Esophagus muscularis mucosa (tissue), 4 donors: ENCODE results near the gene PDCD1. TPM values are rescaled to one million over a fixed set of nuclear protein-coding genes. Genes with fewer than 3 reads are reported as not detected.

ENCODE experiments used
- DNase-seq: peaks from one replicate; pipeline ENCODE4 v3.0.0-alpha.2; 2017; ENCODE audit errors: extremely low spot score
- H3K27ac ChIP-seq, 4 donors: fragments of 200-600 bp; sonication (generic); replicated peaks in 1 of 4; 1 replicate in 3 of 4; 2 replicates in 1 of 4; pipeline ENCODE4 v1.5.1; 2016 to 2019; ENCODE audit warnings: mild to moderate bottlenecking in 1 of 4
- H3K27me3 ChIP-seq, 4 donors: fragments of 200-600 bp; sonication (generic); one replicate each; pipeline versions ENCODE4 v1.5.1 to v1.6.0; 2016 to 2019
- H3K36me3 ChIP-seq, 4 donors: fragments of 200-600 bp; sonication (generic); one replicate each; pipeline ENCODE4 v1.5.1; 2016 to 2019
- H3K4me1 ChIP-seq, 4 donors: fragments of 200-600 bp; sonication (generic); one replicate each; pipeline ENCODE4 v1.5.1; 2016 to 2019
- H3K4me3 ChIP-seq, 4 donors: fragments of 200-600 bp; sonication (generic); 1 replicate in 2 of 4; 2 replicates in 2 of 4; pipeline ENCODE4 v1.5.1; 2016 to 2019; ENCODE audit warnings: mild to moderate bottlenecking in 4 of 4, moderate library complexity in 1 of 4
- H3K9me3 ChIP-seq, 4 donors: fragments of 200-600 bp; sonication (generic); 1 replicate in 3 of 4; 2 replicates in 1 of 4; pipeline ENCODE4 v1.5.1; 2016 to 2019
- CTCF ChIP-seq, 3 experiments: fragments of 200-600 bp in 2 of 3; fragments of 450-650 bp in 1 of 3; sonication (generic) in 2 of 3; IDR thresholded peaks; one replicate each; pipeline ENCODE4 v1.5.1; 2017 to 2019; ENCODE audit warnings: antibody characterized with exemption in 3 of 3, mild to moderate bottlenecking in 2 of 3, moderate library complexity in 1 of 3
- EP300 ChIP-seq: sonication (generic); formaldehyde crosslinking; IDR thresholded peaks from one replicate; pipeline ENCODE4 v1.6.1; 2017; ENCODE audit warnings: antibody characterized with exemption
- POLR2A ChIP-seq: fragments of 450-650 bp; IDR thresholded peaks from one replicate; pipeline ENCODE4 v1.6.1; 2017; ENCODE audit warnings: antibody characterized with exemption, moderate library complexity, mild to moderate bottlenecking, low read depth
- POLR2AphosphoS5 ChIP-seq, 2 donors: sonication (generic); formaldehyde crosslinking; IDR thresholded peaks; one replicate each; pipeline ENCODE4 v1.6.1; 2017; ENCODE audit warnings: antibody characterized with exemption in 2 of 2
- WGBS: methylation state at CpG from one replicate; pipeline ENCODE4 v1.1.5; 2018; 5-methylcytosine and 5-hydroxymethylcytosine counted together
- intact Hi-C: fragments of 100-400 bp; cut with DNase I; formaldehyde crosslinking; loops from one replicate; pipeline ENCODE4 v1.15.1; 2023
- total RNA-seq, 4 donors: library from RNA; depleted of rRNA; stranded (reverse); fragments of >200 nt; gene quantifications; one replicate each; pipeline versions ENCODE4 v1.1.0 to v1.2.1, GENCODE V29; 2016

Gene PDCD1
- total RNA-seq, 4 donors from 2014 or later: 0.11 to 2.5 (median 1.2) TPM

- H3K4me3 ChIP-seq: peak overlapping the region; percentile 58 to 77 (median 66)
- H3K27ac ChIP-seq: peak overlapping the region; percentile 64 to 85 (median 72)
- DNase-seq: no peak
- 81% methylated on average over 15 of the region's 16 CpGs for WGBS
- H3K36me3 ChIP-seq: peaks cover 0 to 2% (median 0%) of the 10 kb centered on the region in 4 donors
- TF ChIP-seq CTCF (IDR thresholded peaks at IDR 0.05) (no peak), POLR2AphosphoS5 (IDR thresholded peaks at IDR 0.05) (no peak), EP300 (no peak), POLR2A (no peak)
- no peaks in the 10 kb centered on the region for H3K9me3 ChIP-seq
- peaks cover 17 to 37% (median 31%) of the 10 kb centered on the region in 4 donors for H3K4me1 ChIP-seq
- no peaks in the 10 kb centered on the region for H3K27me3 ChIP-seq
- intact Hi-C loops: loop anchor here (10.0 kb wide), 1 partner anchor 146 kb away; the partner anchor contains the start of gene D2HGDH
Observed at GRCh38 chr2:241880311-241881073, 21.8 kb upstream of the PDCD1 start.

GRCh38 chr2:241879326-241879725 is 20.6 kb upstream of the PDCD1 start:
- 93% methylated on average over 6 of the region's 9 CpGs for WGBS
- peaks cover 0 to 8% (median 0%) of the 10 kb centered on the region in 4 donors for H3K27me3 ChIP-seq
- intact Hi-C loops: loop anchor here (5.0 kb wide), 1 partner anchor 1027 kb away; no protein-coding TSS in a partner anchor
- H3K4me1 ChIP-seq: peaks cover 17 to 37% (median 31%) of the 10 kb centered on the region in 4 donors
- TF ChIP-seq POLR2AphosphoS5 (IDR thresholded peaks at IDR 0.05) (no peak), EP300 (no peak), POLR2A (no peak), CTCF (IDR thresholded peaks at IDR 0.05) (no peak)
- H3K9me3 ChIP-seq: no peaks in the 10 kb centered on the region
- no peak overlapping the region for H3K4me3 ChIP-seq
- no peak overlapping the region for H3K27ac ChIP-seq
- H3K36me3 ChIP-seq: no peaks in the 10 kb centered on the region
- DNase-seq: no peak

GRCh38 chr2:241877989-241878970 is 19.6 kb upstream of the PDCD1 start:
- H3K4me1 ChIP-seq: peaks cover 17 to 35% (median 29%) of the 10 kb centered on the region in 4 donors
- intact Hi-C loops: loop anchor here (5.0 kb wide), 1 partner anchor 1026 kb away; no protein-coding TSS in a partner anchor
- no peak for DNase-seq

More at GRCh38 chr2:241877989-241878970, 19.6 kb upstream of the PDCD1 start:
- TF ChIP-seq EP300 (no peak), CTCF (IDR thresholded peaks at IDR 0.05) (peak; percentile 58 to 77 (median 66)), POLR2AphosphoS5 (IDR thresholded peaks at IDR 0.05) (peak in 1 of 2 donors; percentile 13), POLR2A (no peak)
- Histone ChIP-seq H3K9me3 (no peaks in the 10 kb centered on the region), H3K27me3 (peaks cover 0 to 12% (median 0%) of the 10 kb centered on the region in 4 donors), H3K4me3 (no peak overlapping the region), H3K36me3 (no peaks in the 10 kb centered on the region), H3K27ac (no peak overlapping the region)
- WGBS: 26% methylated on average over 16 of the region's 27 CpGs
